H1 (cell line): Measurements from ENCODE around the gene NGEF. TPM values are rescaled to one million over a fixed set of nuclear protein-coding genes. Genes with fewer than 3 reads are reported as not detected.
A peak's percentile ranks its signal among the peaks of the same experiment; 100 is the strongest.

ENCODE experiments used
- CTCF ChIA-PET: fragments of 300-600 bp; sonication (Branson Sonifier 250); formaldehyde crosslinking; loops from one replicate; lab custom pipeline; 2021; ENCODE audit not compliant: partially characterized antibody; lab: Charles Lee
- POLR2A ChIA-PET: fragments of 300-600 bp; sonication (Branson Sonifier 250); formaldehyde crosslinking; loops from one replicate; lab custom pipeline; 2021; ENCODE audit warnings: inconsistent platforms; ENCODE audit not compliant: partially characterized antibody; lab: Charles Lee
- DNase-seq, 2 experiments: peaks; one replicate each; pipeline versions ENCODE4 v3.0.0 to v3.0.0-alpha.2; 2010 to 2022; ENCODE audit warnings: low spot score in 2 of 2, low read depth in 1 of 2, mixed read lengths in 1 of 2
- FAIRE-seq: peaks from 2 replicates; lab custom pipeline; 2011; peaks lifted over from hg19 to GRCh38; lab: Jason Lieb, UNC
- H2AFZ ChIP-seq: 2 replicates; pipeline ENCODE4 v1.8.1; 2012; ENCODE audit warnings: low read length, inconsistent platforms
- H2AK5ac ChIP-seq: 2 replicates; pipeline ENCODE4 v1.6.1; 2013; ENCODE audit warnings: low read depth, low read length
- H2BK120ac ChIP-seq: replicated peaks from 2 replicates; pipeline ENCODE3; 2013; ENCODE audit warnings: low read depth, low read length, inconsistent platforms
- H2BK12ac ChIP-seq: 2 replicates; pipeline ENCODE4 v1.6.1; 2013; ENCODE audit warnings: low read depth, low read length
- H2BK15ac ChIP-seq: 2 replicates; pipeline ENCODE4 v1.6.1; 2013; ENCODE audit warnings: low read length
- H2BK20ac ChIP-seq: 2 replicates; pipeline ENCODE4 v1.6.1; 2013; ENCODE audit warnings: low read length
- H2BK5ac ChIP-seq: 2 replicates; pipeline ENCODE4 v1.6.1; 2013; ENCODE audit warnings: low read depth, low read length
- H3K14ac ChIP-seq: 2 replicates; pipeline ENCODE4 v1.6.1; 2013; ENCODE audit warnings: inconsistent platforms; ENCODE audit not compliant: insufficient read length
- H3K18ac ChIP-seq: 2 replicates; pipeline ENCODE4 v1.6.1; 2013; ENCODE audit warnings: low read length; ENCODE audit errors: extremely low read depth
- H3K23ac ChIP-seq: 2 replicates; pipeline ENCODE4 v1.6.1; 2013; ENCODE audit warnings: inconsistent platforms; ENCODE audit not compliant: insufficient read length
- H3K23me2 ChIP-seq: 2 replicates; pipeline ENCODE4 v1.6.1; 2013; ENCODE audit warnings: low read depth, low read length
- H3K27ac ChIP-seq: 2 replicates; pipeline ENCODE4 v1.6.1; 2011; ENCODE audit warnings: low read depth, low read length, inconsistent platforms
- H3K27me3 ChIP-seq, 4 experiments: replicated peaks in 1 of 4; 1 replicate in 1 of 4; 2 replicates in 3 of 4; pipeline versions ENCODE4 v1.6.1 to v1.8.1; 2011 to 2013; ENCODE audit warnings: low read length in 3 of 4, mild to moderate bottlenecking in 3 of 4, inconsistent platforms in 2 of 4, mixed read lengths in 2 of 4, moderate library complexity in 1 of 4; ENCODE audit not compliant: control insufficient read depth in 3 of 4, insufficient read depth in 3 of 4; ENCODE audit errors: extremely low read depth in 1 of 4
- H3K36me3 ChIP-seq, 4 experiments: 2 replicates each; pipeline versions ENCODE4 v1.6.1 to v1.8.1; 2011 to 2013; ENCODE audit warnings: mild to moderate bottlenecking in 4 of 4, low read length in 3 of 4, moderate library complexity in 2 of 4, control low read depth in 1 of 4, inconsistent platforms in 1 of 4; ENCODE audit not compliant: insufficient read depth in 4 of 4, control insufficient read depth in 2 of 4
- H3K4ac ChIP-seq: replicated peaks from 2 replicates; pipeline ENCODE3; 2013; ENCODE audit warnings: low read length, low read depth, mixed read lengths, inconsistent platforms; ENCODE audit not compliant: insufficient read length
- H3K4me1 ChIP-seq, 4 experiments: replicated peaks in 1 of 4; 1 replicate in 1 of 4; 2 replicates in 3 of 4; pipeline versions ENCODE4 v1.6.1 to v1.8.1; 2011 to 2013; ENCODE audit warnings: low read length in 3 of 4, inconsistent platforms in 2 of 4, mixed read lengths in 1 of 4; ENCODE audit not compliant: insufficient read depth in 4 of 4, control insufficient read depth in 3 of 4
- H3K4me2 ChIP-seq, 2 experiments: 2 replicates each; pipeline versions ENCODE4 v1.6.1 to v1.8.1; 2011 to 2013; ENCODE audit warnings: low read depth in 2 of 2, low read length in 2 of 2, control low read depth in 1 of 2, inconsistent platforms in 1 of 2, mild to moderate bottlenecking in 1 of 2; ENCODE audit not compliant: insufficient read depth in 1 of 2
- H3K4me3 ChIP-seq, 4 experiments: fragments of 200-600, 300-600 bp in 1 of 4; sonication (generic), shearing (Covaris generic), sonication (Bioruptor Twin) in 1 of 4; 2 replicates each; pipeline versions ENCODE4 v1.5.1 to v1.8.1; 2011 to 2016; ENCODE audit warnings: low read length in 4 of 4, low read depth in 3 of 4, control low read depth in 2 of 4, inconsistent platforms in 2 of 4, mild to moderate bottlenecking in 2 of 4, mixed read lengths in 1 of 4, moderate library complexity in 1 of 4; ENCODE audit not compliant: insufficient read depth in 2 of 4; ENCODE audit errors: extremely low read depth in 1 of 4
- H3K56ac ChIP-seq: replicated peaks from 2 replicates; pipeline ENCODE3; 2013; ENCODE audit warnings: low read depth, mild to moderate bottlenecking, mixed read lengths, low read length, inconsistent platforms; ENCODE audit not compliant: insufficient read length
- H3K79me1 ChIP-seq: 2 replicates; pipeline ENCODE4 v1.6.1; 2013; ENCODE audit warnings: low read depth, low read length, control low read depth
- H3K79me2 ChIP-seq, 2 experiments: 2 replicates each; pipeline versions ENCODE4 v1.6.1 to v1.8.1; 2012 to 2013; ENCODE audit warnings: low read length in 2 of 2, mild to moderate bottlenecking in 2 of 2, inconsistent platforms in 1 of 2; ENCODE audit not compliant: insufficient read depth in 2 of 2, control insufficient read depth in 1 of 2
- H3K9ac ChIP-seq, 4 experiments: replicated peaks in 1 of 4; 1 replicate in 1 of 4; 2 replicates in 3 of 4; pipeline versions ENCODE4 v1.6.1 to v1.8.1; 2011 to 2013; ENCODE audit warnings: low read depth in 3 of 4, low read length in 3 of 4, control low read depth in 2 of 4, mild to moderate bottlenecking in 2 of 4, moderate library complexity in 2 of 4, inconsistent platforms in 1 of 4; ENCODE audit errors: extremely low read depth in 1 of 4
- H3K9me3 ChIP-seq, 2 experiments: 2 replicates each; pipeline versions ENCODE4 v1.6.1 to v1.8.1; 2012 to 2013; ENCODE audit warnings: mild to moderate bottlenecking in 2 of 2, moderate library complexity in 2 of 2, control low read depth in 1 of 2, inconsistent platforms in 1 of 2, low read depth in 1 of 2, low read length in 1 of 2, mixed read lengths in 1 of 2; ENCODE audit not compliant: insufficient read depth in 2 of 2
- H4K20me1 ChIP-seq, 2 experiments: replicated peaks in 1 of 2; 2 replicates each; pipeline versions ENCODE3 to v1.8.1; 2011 to 2013; ENCODE audit warnings: inconsistent platforms in 2 of 2, low read length in 2 of 2, mild to moderate bottlenecking in 1 of 2; ENCODE audit not compliant: insufficient read depth in 2 of 2, control insufficient read depth in 1 of 2
- H4K5ac ChIP-seq: 2 replicates; pipeline ENCODE4 v1.6.1; 2013; ENCODE audit warnings: low read length, low read depth, mixed read lengths, inconsistent platforms; ENCODE audit not compliant: insufficient read length
- H4K8ac ChIP-seq: 2 replicates; pipeline ENCODE4 v1.8.0; 2013; ENCODE audit warnings: mild to moderate bottlenecking, moderate library complexity, low read length, inconsistent platforms; ENCODE audit not compliant: insufficient read depth; ENCODE audit errors: extremely low read depth
- H4K91ac ChIP-seq: replicated peaks from 2 replicates; pipeline ENCODE3; 2013; ENCODE audit warnings: low read length, mixed read lengths, inconsistent platforms; ENCODE audit not compliant: insufficient read length
- ZNF274 ChIP-seq: IDR thresholded peaks from 2 replicates; pipeline ENCODE4 v1.7.0; 2012; ENCODE audit warnings: low read length, borderline replicate concordance; ENCODE audit errors: extremely low read depth
- WGBS, 2 experiments: shearing (Covaris generic) in 1 of 2; methylation state at CpG; one replicate each; pipeline versions ENCODE4 v1.1.6 to v1.1.7; 2013 to 2015; ENCODE audit warnings: low lambda C conversion rate in 2 of 2, mixed read lengths in 2 of 2, inconsistent platforms in 1 of 2, low coverage in 1 of 2, missing lambda C conversion rate in 1 of 2; ENCODE audit not compliant: insufficient replicate concordance in 2 of 2, insufficient coverage in 1 of 2, insufficient read length in 1 of 2; ENCODE audit errors: extremely low coverage in 1 of 2, missing lambda C conversion rate in 1 of 2; 5-methylcytosine and 5-hydroxymethylcytosine counted together
- polyA plus RNA-seq, 7 experiments: library from polyadenylated mRNA; depleted of rRNA in 3 of 7; stranded (reverse) in 5 of 7; unstranded in 2 of 7; fragments of >200 nt in 5 of 7; fragments of 200-250 nt in 2 of 7; gene quantifications; 1 replicate in 5 of 7; 2 replicates in 1 of 7; 4 replicates in 1 of 7; pipeline versions ENCODE4 v1.2.1 to v1.2.3, GENCODE V29; 2011 to 2013; ENCODE audit warnings: missing spikeins in 2 of 7, mixed read lengths in 2 of 7
- total RNA-seq: library from RNA; stranded (reverse); fragmentation: NEBNext Ultra II Directional; extraction: Animal tissue kit (Norgen Biotek cat#: 25700); gene quantifications from 2 replicates; pipeline ENCODE4 v1.2.1, GENCODE V29; 2021

NGEF gene
- total and polyA plus RNA-seq, 2 of the 8 experiments (the other 6 are each of a cell fraction or from before 2014, with no cell fraction given): 2.7 to 3.2 TPM

DNA sequence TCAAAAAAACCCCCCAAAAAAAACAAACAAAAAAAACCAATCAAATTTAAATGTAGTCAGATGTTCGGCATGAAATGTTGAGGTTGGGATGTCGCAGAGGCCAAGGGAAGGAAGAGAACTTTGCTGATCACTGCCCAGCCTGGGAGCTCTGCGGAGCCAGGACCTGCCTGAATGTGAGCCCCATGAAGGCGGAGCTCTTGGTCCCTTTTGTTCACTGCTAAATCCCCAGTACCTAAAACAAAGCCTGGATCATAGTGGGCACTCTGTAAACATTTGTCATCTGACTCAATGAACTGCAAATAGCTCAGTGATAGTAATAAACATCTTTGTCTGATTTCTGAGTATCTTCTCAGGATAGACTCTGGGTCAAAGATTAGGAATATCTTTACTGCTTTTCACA lies 64.0 kb downstream of the NGEF start:
- no peaks in the 10 kb centered on the region; a peak in 1 of 7 replicates for H3K27me3 ChIP-seq
- FAIRE-seq: peak; percentile 24
- no peak overlapping the region for H2BK15ac ChIP-seq
- CTCF ChIA-PET: interaction anchor here (0.7 to 1.4 kb wide), 7 partner anchors 10 to 303 kb away, joined by 3 to 4 read pairs (median 4); no protein-coding TSS in a partner anchor
- H2BK12ac ChIP-seq: no peak overlapping the region
- H3K4me1 ChIP-seq: no peaks in the 10 kb centered on the region; a peak in 1 of 7 replicates
- no peaks in the 10 kb centered on the region for H3K79me2 ChIP-seq
- no peak for TF ChIP-seq ZNF274
- TF ChIP-seq, all 59 proteins: peak for 0
- H3K23ac ChIP-seq: no peak overlapping the region
- no peak overlapping the region for H3K18ac ChIP-seq
- no peaks in the 10 kb centered on the region; the same call in 1 of the 2 replicates for H3K23me2 ChIP-seq
- H3K4ac ChIP-seq: no peak overlapping the region
- H2AK5ac ChIP-seq: no peak overlapping the region
- H3K9ac ChIP-seq: no peak overlapping the region
- H3K14ac ChIP-seq: no peak overlapping the region
- no peak for DNase-seq
- H2BK20ac ChIP-seq: no peak overlapping the region
- POLR2A ChIA-PET: no interaction called here
- 82% methylated on average over 4 of the region's 4 CpGs; no CpG with 5 or more reads in 1 of the 2 experiments for WGBS, 2 experiments
- no peak overlapping the region for H3K4me2 ChIP-seq
- no peaks in the 10 kb centered on the region for H3K79me1 ChIP-seq
- no peak overlapping the region for H4K91ac ChIP-seq
- H3K36me3 ChIP-seq: no peaks in the 10 kb centered on the region
- H3K9me3 ChIP-seq: no peaks in the 10 kb centered on the region
- no peak overlapping the region for H3K56ac ChIP-seq
- no peaks in the 10 kb centered on the region for H4K20me1 ChIP-seq
- H3K27ac ChIP-seq: no peak overlapping the region
- no peak overlapping the region for H4K8ac ChIP-seq
- H3K4me3 ChIP-seq: no peak overlapping the region
- no peak overlapping the region for H4K5ac ChIP-seq
- H2BK120ac ChIP-seq: no peak overlapping the region
- no peak overlapping the region for H2AFZ ChIP-seq
- no peak overlapping the region for H2BK5ac ChIP-seq
